Osteoblast (primary cell): ENCODE measurements around the gene RAB8B. TPM values are rescaled to one million over a fixed set of nuclear protein-coding genes. Genes with fewer than 3 reads are reported as not detected.

Experiments
- DNase-seq: peaks from one replicate; pipeline ENCODE4 v3.0.0; 2011; ENCODE audit warnings: low spot score, mixed read lengths; ENCODE audit not compliant: insufficient read length; ENCODE audit errors: missing footprints
- H2AFZ ChIP-seq: 2 replicates; pipeline ENCODE4 v1.6.0; 2011; ENCODE audit warnings: mild to moderate bottlenecking, low read length
- H3K27ac ChIP-seq: 2 replicates; pipeline ENCODE4 v1.5.1; 2011; ENCODE audit warnings: mild to moderate bottlenecking, low read depth, low read length, moderate library complexity
- H3K27me3 ChIP-seq: 2 replicates; pipeline ENCODE4 v1.6.0; 2012; ENCODE audit warnings: mild to moderate bottlenecking, control low read depth, inconsistent platforms, low read length, moderate library complexity; ENCODE audit not compliant: insufficient read depth
- H3K36me3 ChIP-seq: 2 replicates; pipeline ENCODE4 v1.5.1; 2011; ENCODE audit warnings: mild to moderate bottlenecking, low read length, control low read depth, moderate library complexity; ENCODE audit not compliant: insufficient read depth
- H3K4me1 ChIP-seq: 2 replicates; pipeline ENCODE4 v1.5.1; 2011; ENCODE audit warnings: mild to moderate bottlenecking, low read length, control low read depth, moderate library complexity; ENCODE audit not compliant: insufficient read depth
- H3K4me2 ChIP-seq: 2 replicates; pipeline ENCODE4 v1.6.0; 2011; ENCODE audit warnings: mild to moderate bottlenecking, low read length; ENCODE audit not compliant: insufficient read depth
- H3K4me3 ChIP-seq: fragments of 200-600 bp; sonication (generic); 3 replicates; pipeline ENCODE4 v1.5.1; 2012; ENCODE audit warnings: mild to moderate bottlenecking, low read length, inconsistent platforms; ENCODE audit not compliant: insufficient read depth
- H3K79me2 ChIP-seq: 2 replicates; pipeline ENCODE4 v1.6.0; 2012; ENCODE audit warnings: mild to moderate bottlenecking, low read length, control low read depth, inconsistent platforms; ENCODE audit not compliant: insufficient read depth
- H3K9me3 ChIP-seq: 2 replicates; pipeline ENCODE4 v1.5.1; 2011; ENCODE audit warnings: low read depth, low read length, control low read depth
- H4K20me1 ChIP-seq: 2 replicates; pipeline ENCODE4 v1.6.0; 2012; ENCODE audit warnings: mild to moderate bottlenecking, low read length, control low read depth; ENCODE audit not compliant: insufficient read depth
- CTCF ChIP-seq: IDR thresholded peaks from 2 replicates; pipeline ENCODE4 v1.5.1; 2011; ENCODE audit warnings: mild to moderate bottlenecking, low read depth, low read length, moderate library complexity; ENCODE audit errors: extremely low read depth
- total RNA-seq: library from RNA; depleted of rRNA; stranded (reverse); fragments of >200 nt; gene quantifications from 2 replicates; pipeline ENCODE4 v1.2.3, GENCODE V29; 2012

RAB8B gene
- total RNA-seq, 1 donor: 57.5 TPM

GRCh38 chr15:63251701-63252100 is 62.3 kb downstream of the RAB8B start:
- no peak for TF ChIP-seq CTCF
- Histone ChIP-seq H3K4me2 (no peak overlapping the region), H3K36me3 (peaks cover 13% of the 10 kb centered on the region), H3K9me3 (no peaks in the 10 kb centered on the region), H3K27ac (peak overlapping the region; percentile 96), H2AFZ (no peak overlapping the region), H3K4me1 (peaks cover 44% of the 10 kb centered on the region), H3K27me3 (no peaks in the 10 kb centered on the region), H4K20me1 (no peaks in the 10 kb centered on the region), H3K4me3 (no peak overlapping the region), H3K79me2 (peaks cover 15% of the 10 kb centered on the region)
- DNase-seq: no peak

- Histone ChIP-seq H3K27me3 (no peaks in the 10 kb centered on the region), H3K9me3 (no peaks in the 10 kb centered on the region), H2AFZ (no peak overlapping the region), H3K27ac (peak overlapping the region; percentile 96), H3K79me2 (peaks cover 15% of the 10 kb centered on the region), H3K4me2 (no peak overlapping the region), H3K4me1 (peaks cover 45% of the 10 kb centered on the region), H3K4me3 (no peak overlapping the region), H3K36me3 (peaks cover 11% of the 10 kb centered on the region), H4K20me1 (no peaks in the 10 kb centered on the region)
- no peak for DNase-seq
- TF ChIP-seq CTCF: no peak
Observed at GRCh38 chr15:63252292-63252691, 62.9 kb downstream of the RAB8B start.

DNA sequence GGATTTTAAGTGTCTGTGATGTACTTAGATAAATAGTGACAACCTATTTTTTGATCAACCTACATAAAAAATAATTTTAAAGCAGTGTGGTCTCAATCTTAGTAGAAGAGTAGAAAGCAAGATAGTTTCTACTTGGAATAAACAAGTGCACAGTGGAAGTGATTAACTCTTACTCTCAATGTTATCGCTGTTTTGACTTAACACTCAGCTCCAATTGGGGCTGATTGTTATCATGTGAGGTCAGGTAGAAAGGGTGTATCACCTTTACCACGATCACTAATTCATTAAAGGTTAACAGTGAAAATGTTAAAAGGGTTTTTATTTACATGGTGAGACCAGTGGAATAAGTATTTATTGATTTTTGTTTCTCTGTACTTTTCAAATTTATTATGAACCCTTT is 65.6 kb downstream of the RAB8B start:
- Histone ChIP-seq H3K36me3 (peaks cover 12% of the 10 kb centered on the region), H3K4me1 (peaks cover 31% of the 10 kb centered on the region), H3K9me3 (no peaks in the 10 kb centered on the region), H3K4me3 (no peak overlapping the region), H4K20me1 (no peaks in the 10 kb centered on the region), H3K4me2 (no peak overlapping the region), H3K27ac (no peak overlapping the region), H3K79me2 (peaks cover 15% of the 10 kb centered on the region), H3K27me3 (no peaks in the 10 kb centered on the region), H2AFZ (no peak overlapping the region)
- no peak for DNase-seq
- no peak for TF ChIP-seq CTCF

DNA sequence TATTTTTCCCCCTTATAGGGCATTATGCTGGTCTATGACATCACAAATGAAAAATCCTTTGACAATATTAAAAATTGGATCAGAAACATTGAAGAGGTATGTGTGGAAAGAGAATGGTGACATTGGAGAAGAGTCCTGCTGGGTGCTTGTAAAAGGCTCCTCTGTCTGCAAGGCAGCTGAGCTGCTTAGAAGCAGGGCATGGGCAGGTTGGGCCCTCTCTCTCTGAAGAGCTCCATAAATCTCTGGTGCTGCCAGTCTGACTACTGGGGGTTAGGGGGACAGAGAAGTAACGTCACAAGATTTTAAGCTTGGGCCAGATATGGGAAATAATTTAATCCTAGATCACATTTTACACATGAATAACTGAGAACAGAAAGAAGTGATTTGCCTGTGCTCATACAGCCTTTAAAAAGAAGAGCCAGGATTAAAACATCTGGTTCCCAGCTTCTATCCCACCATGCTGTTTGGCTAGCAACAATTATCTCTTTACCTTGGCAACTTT is 66.1 kb downstream of the RAB8B start:
- no peaks in the 10 kb centered on the region for H4K20me1 ChIP-seq
- H3K27ac ChIP-seq: peak overlapping the region; percentile 70
- no peaks in the 10 kb centered on the region for H3K27me3 ChIP-seq
- H3K4me1 ChIP-seq: peaks cover 29% of the 10 kb centered on the region
- no peak overlapping the region for H2AFZ ChIP-seq
- H3K79me2 ChIP-seq: peaks cover 15% of the 10 kb centered on the region
- no peak overlapping the region for H3K4me3 ChIP-seq
- H3K9me3 ChIP-seq: no peaks in the 10 kb centered on the region
- H3K36me3 ChIP-seq: peaks cover 17% of the 10 kb centered on the region
- no peak for TF ChIP-seq CTCF
- no peak overlapping the region for H3K4me2 ChIP-seq
- DNase-seq: no peak
